ENCODE measurements around the gene TMEM120B. TPM values are rescaled to one million over a fixed set of nuclear protein-coding genes. Genes with fewer than 3 reads are reported as not detected.

Gene TMEM120B
- total RNA-seq, 1 experiment from 2014 or later, result 22.3 TPM

DNA sequence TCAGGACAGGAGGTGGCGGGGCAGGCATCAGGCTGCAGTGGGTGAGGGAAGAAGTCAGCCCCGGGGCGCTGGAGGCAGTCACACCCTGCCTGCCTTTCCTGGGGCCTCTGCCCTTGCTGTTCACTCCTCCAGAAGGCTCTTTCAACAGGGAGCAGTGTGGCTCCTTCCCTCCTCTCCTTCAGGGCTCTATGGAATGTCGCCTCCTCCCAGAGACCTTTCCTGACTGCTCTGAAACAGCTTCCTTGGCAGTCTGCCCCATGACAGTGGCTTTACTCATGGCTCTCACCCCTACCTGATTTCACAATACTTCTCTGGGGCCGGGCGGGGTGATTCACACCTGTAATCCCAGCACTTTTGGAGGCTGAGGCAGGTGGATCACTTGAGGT, 73.9 kb downstream of the TMEM120B start:
- BruUV-seq (replicated peaks), result no TSS peak
- DNase-seq (ENCODE audit: low spot score), result no peak
- intact Hi-C loops (cut with micrococcal nuclease; ENCODE audit: unreplicated experiment), result no loop called here
- TF ChIP-seq CTCF (conservative IDR thresholded peaks at IDR 0.05; ENCODE audit: low read depth, low read length), result no peak
- TF ChIP-seq EZH2 (IDR thresholded peaks at IDR 0.05; ENCODE audit: borderline replicate concordance, low read depth, low read length, poor library complexity, severe bottlenecking), result no peak
- H3K4me3 ChIP-seq (ENCODE audit: low read depth, low read length, poor library complexity, severe bottlenecking), result no peak overlapping the region
- H3K36me3 ChIP-seq (ENCODE audit: insufficient read depth, low read length, poor library complexity, severe bottlenecking), result no peaks in the 10 kb centered on the region
- no peaks in the 10 kb centered on the region for H3K9me3 ChIP-seq (ENCODE audit: low read depth, low read length, poor library complexity, severe bottlenecking)
- ChIA-PET POLR2A (ENCODE audit: low non-redundant PET) (no interaction called here), CTCF (interaction anchor here (0.5 kb wide), 1 partner anchor 292 kb away, joined by 3 read pairs; no protein-coding TSS in a partner anchor)
- peaks cover 11% of the 10 kb centered on the region for H3K4me1 ChIP-seq (ENCODE audit: insufficient read depth, low read length, poor library complexity, severe bottlenecking)
- no peak overlapping the region for H3K27ac ChIP-seq (ENCODE audit: low read depth, low read length, poor library complexity, severe bottlenecking)
- no peaks in the 10 kb centered on the region for H3K27me3 ChIP-seq (replicated peaks; ENCODE audit: insufficient read depth, low read depth, low read length, poor library complexity)

DNA sequence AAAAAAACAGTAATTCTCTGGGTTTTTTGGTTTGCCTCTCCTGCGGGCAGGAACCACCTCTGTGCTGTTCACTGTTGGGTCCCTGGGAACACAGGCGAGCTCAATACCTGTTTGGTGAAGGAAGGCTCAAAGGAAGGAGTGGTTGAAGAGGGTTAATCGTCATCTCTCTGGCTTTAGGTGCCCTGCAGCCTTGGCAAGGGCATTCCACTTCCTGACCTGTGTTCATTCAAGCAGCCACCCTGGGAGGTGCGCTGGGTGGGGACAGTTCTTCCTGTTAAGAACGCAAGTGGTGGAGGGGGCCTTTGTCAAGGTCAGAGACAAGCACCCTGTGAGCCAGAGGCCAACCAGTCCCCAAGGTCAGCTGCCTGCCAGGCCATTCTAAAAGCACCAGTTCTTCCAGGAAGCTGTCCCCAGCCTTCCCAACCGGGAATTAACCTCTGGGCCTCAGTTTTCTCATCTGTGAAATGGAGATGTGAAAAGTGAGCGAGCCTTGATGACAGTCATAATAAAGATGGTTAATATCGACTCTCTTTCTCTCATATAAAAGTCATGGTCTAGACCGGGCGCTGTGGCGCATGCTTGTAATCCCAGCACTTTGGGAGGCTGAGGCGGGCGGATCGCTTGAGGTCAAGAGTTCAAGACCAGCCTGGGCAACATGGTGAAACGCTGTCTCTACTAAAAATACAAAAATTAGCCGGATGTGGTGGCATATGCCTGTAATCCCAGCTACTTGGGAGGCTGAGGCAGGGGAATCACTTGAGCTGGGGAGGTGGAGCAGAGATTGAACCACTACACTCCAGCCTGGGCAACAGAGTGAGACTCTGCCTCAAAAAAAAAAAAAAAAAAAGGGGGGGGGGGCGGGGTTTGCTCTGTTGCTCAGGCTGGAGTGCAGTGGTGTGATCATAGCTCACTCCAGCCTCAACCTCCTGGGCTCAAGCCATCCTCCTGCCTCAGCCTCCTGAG, 74.8 kb downstream of the TMEM120B start:
- Histone ChIP-seq H3K27ac (ENCODE audit: low read depth, low read length, poor library complexity, severe bottlenecking) (no peak overlapping the region), H3K36me3 (ENCODE audit: insufficient read depth, low read length, poor library complexity, severe bottlenecking) (no peaks in the 10 kb centered on the region), H3K9me3 (ENCODE audit: low read depth, low read length, poor library complexity, severe bottlenecking) (no peaks in the 10 kb centered on the region), H3K4me1 (ENCODE audit: insufficient read depth, low read length, poor library complexity, severe bottlenecking) (peaks cover 3% of the 10 kb centered on the region), H3K4me3 (ENCODE audit: low read depth, low read length, poor library complexity, severe bottlenecking) (no peak overlapping the region), H3K27me3 (replicated peaks; ENCODE audit: insufficient read depth, low read depth, low read length, poor library complexity) (no peaks in the 10 kb centered on the region)
- CTCF ChIA-PET, result interaction anchor here (0.7 kb wide), 1 partner anchor 127 kb away, joined by 11 read pairs; no protein-coding TSS in a partner anchor
- no peak for DNase-seq (ENCODE audit: low spot score)
- POLR2A ChIA-PET (ENCODE audit: low non-redundant PET), result no interaction called here
- BruUV-seq (replicated peaks), result no TSS peak
- intact Hi-C loops (cut with micrococcal nuclease; ENCODE audit: unreplicated experiment), result no loop called here
- TF ChIP-seq CTCF (conservative IDR thresholded peaks at IDR 0.05; ENCODE audit: low read depth, low read length), result no peak
- TF ChIP-seq EZH2 (IDR thresholded peaks at IDR 0.05; ENCODE audit: borderline replicate concordance, low read depth, low read length, poor library complexity, severe bottlenecking), result no peak

- no peak for DNase-seq (ENCODE audit: low spot score)
- H3K27ac ChIP-seq (ENCODE audit: low read depth, low read length, poor library complexity, severe bottlenecking), result no peak overlapping the region
- H3K4me1 ChIP-seq (ENCODE audit: insufficient read depth, low read length, poor library complexity, severe bottlenecking), result no peaks in the 10 kb centered on the region
- no peak for TF ChIP-seq CTCF (conservative IDR thresholded peaks at IDR 0.05; ENCODE audit: low read depth, low read length)
- no peak for TF ChIP-seq EZH2 (IDR thresholded peaks at IDR 0.05; ENCODE audit: borderline replicate concordance, low read depth, low read length, poor library complexity, severe bottlenecking)
- ChIA-PET CTCF (interaction anchor here (0.7 kb wide), 1 partner anchor 127 kb away, joined by 11 read pairs; no protein-coding TSS in a partner anchor), POLR2A (ENCODE audit: low non-redundant PET) (no interaction called here)
- H3K9me3 ChIP-seq (ENCODE audit: low read depth, low read length, poor library complexity, severe bottlenecking), result no peaks in the 10 kb centered on the region
- H3K4me3 ChIP-seq (ENCODE audit: low read depth, low read length, poor library complexity, severe bottlenecking), result no peak overlapping the region
- intact Hi-C loops (cut with micrococcal nuclease; ENCODE audit: unreplicated experiment), result no loop called here
- no peaks in the 10 kb centered on the region for H3K27me3 ChIP-seq (replicated peaks; ENCODE audit: insufficient read depth, low read depth, low read length, poor library complexity)
- H3K36me3 ChIP-seq (ENCODE audit: insufficient read depth, low read length, poor library complexity, severe bottlenecking), result no peaks in the 10 kb centered on the region
- BruUV-seq (replicated peaks), result no TSS peak
Observed at GRCh38 chr12:121788176-121788818, 75.7 kb downstream of the TMEM120B start.

All from A673 (cell line).